ENCODE results near the gene SART3. TPM values are rescaled to one million over a fixed set of nuclear protein-coding genes. Genes with fewer than 3 reads are reported as not detected.

The SART3 gene
- total and polyA plus RNA-seq, 2 of the 8 experiments (the other 6 are each of a cell fraction or from before 2014, with no cell fraction given) = 16.0 to 103 TPM

DNA sequence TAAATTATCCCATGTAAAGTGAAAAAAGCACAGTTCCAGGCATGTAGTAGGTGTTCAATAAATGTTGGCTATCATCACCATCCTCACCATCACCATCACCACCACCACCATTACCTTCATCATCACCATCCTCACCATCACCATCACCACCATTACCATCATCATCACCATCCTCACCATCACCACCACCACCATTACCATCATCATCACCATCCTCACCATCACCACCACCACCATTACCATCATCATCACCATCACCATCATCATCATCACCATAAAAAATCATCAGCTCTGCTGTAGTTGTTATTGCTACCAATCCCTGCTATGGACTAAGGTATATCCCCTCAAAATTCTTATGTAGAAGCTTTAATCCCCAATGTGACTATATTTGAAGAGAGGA is 16.5 kb upstream of the SART3 start (continued):
- no peak for TF ChIP-seq KDM4A (IDR thresholded peaks at IDR 0.05; ENCODE audit: low read depth, low read length, severe bottlenecking)
- no peak for TF ChIP-seq YY1 (IDR thresholded peaks at IDR 0.05; ENCODE audit: low read depth, low read length)
- no peak for TF ChIP-seq SRF (IDR thresholded peaks at IDR 0.05; ENCODE audit: low read depth, low read length)
- TF ChIP-seq EZH2 (IDR thresholded peaks at IDR 0.05; ENCODE audit: low read depth, low read length, severe bottlenecking) = no peak
- TF ChIP-seq RBBP5 (IDR thresholded peaks at IDR 0.05; ENCODE audit: borderline replicate concordance, low read depth, low read length) = no peak

All from H1 (cell line).